CD8-positive, alpha-beta memory T cell (primary cell): Measurements from ENCODE around the gene NCKAP5. TPM values are rescaled to one million over a fixed set of nuclear protein-coding genes. Genes with fewer than 3 reads are reported as not detected.

Experiments
- CTCF ChIA-PET: fragments of 350-600 bp; sonication (Branson Sonifier 250); formaldehyde crosslinking; loops from one replicate; lab custom pipeline; 2021; ENCODE audit warnings: antibody characterized with exemption; lab: Charles Lee
- POLR2A ChIA-PET: fragments of 350-600 bp; sonication (Branson Sonifier 250); formaldehyde crosslinking; loops from one replicate; lab custom pipeline; 2021; ENCODE audit warnings: antibody characterized with exemption; lab: Charles Lee
- DNase-seq, 5 donors: peaks; one replicate each; pipeline versions ENCODE4 v3.0.0 to v3.0.0-alpha.2; 2020 to 2022; ENCODE audit warnings: mixed read lengths in 1 of 5
- H3K27ac ChIP-seq: one replicate; pipeline ENCODE4 v1.7.0; 2013; ENCODE audit warnings: low read depth, mild to moderate bottlenecking, low read length, moderate library complexity
- H3K27me3 ChIP-seq: 2 replicates; pipeline ENCODE4 v1.7.0; 2013; ENCODE audit warnings: low read length, mild to moderate bottlenecking; ENCODE audit not compliant: insufficient read depth, poor library complexity, severe bottlenecking
- H3K36me3 ChIP-seq: 2 replicates; pipeline ENCODE4 v1.7.0; 2013; ENCODE audit warnings: mild to moderate bottlenecking, low read length, moderate library complexity; ENCODE audit not compliant: insufficient read depth
- H3K4me1 ChIP-seq: 2 replicates; pipeline ENCODE4 v1.7.0; 2013; ENCODE audit warnings: mild to moderate bottlenecking, low read length, moderate library complexity; ENCODE audit not compliant: insufficient read depth
- H3K4me3 ChIP-seq: 2 replicates; pipeline ENCODE4 v1.7.0; 2013; ENCODE audit warnings: mild to moderate bottlenecking, low read length
- H3K9me3 ChIP-seq: 2 replicates; pipeline ENCODE4 v1.7.0; 2013; ENCODE audit warnings: mild to moderate bottlenecking, low read length
- H3K27ac Mint-ChIP-seq, 8 donors: one replicate each; pipeline ENCODE4 v1.8.0; 2020 to 2021; ENCODE audit warnings: mixed read lengths in 8 of 8, mild to moderate bottlenecking in 6 of 8, inconsistent platforms in 3 of 8, moderate library complexity in 3 of 8
- H3K27me3 Mint-ChIP-seq, 2 donors: one replicate each; pipeline ENCODE4 v1.8.0; 2020 to 2021; ENCODE audit warnings: mixed read lengths in 2 of 2, mild to moderate bottlenecking in 1 of 2, moderate library complexity in 1 of 2
- H3K36me3 Mint-ChIP-seq, 3 donors: one replicate each; pipeline ENCODE4 v1.8.0; 2020 to 2021; ENCODE audit warnings: mixed read lengths in 3 of 3, inconsistent platforms in 1 of 3, mild to moderate bottlenecking in 1 of 3
- H3K4me1 Mint-ChIP-seq, 3 donors: one replicate each; pipeline ENCODE4 v1.8.0; 2020 to 2021; ENCODE audit warnings: mixed read lengths in 3 of 3, inconsistent platforms in 1 of 3, mild to moderate bottlenecking in 1 of 3
- H3K4me3 Mint-ChIP-seq, 7 donors: one replicate each; pipeline ENCODE4 v1.8.0; 2020 to 2021; ENCODE audit warnings: mixed read lengths in 7 of 7, mild to moderate bottlenecking in 6 of 7, moderate library complexity in 4 of 7, inconsistent platforms in 2 of 7
- H3K9me3 Mint-ChIP-seq, 5 donors: one replicate each; pipeline ENCODE4 v1.8.0; 2020 to 2022; ENCODE audit warnings: mixed read lengths in 5 of 5, mild to moderate bottlenecking in 3 of 5, moderate library complexity in 2 of 5, inconsistent platforms in 1 of 5
- polyA plus RNA-seq: library from polyadenylated mRNA; unstranded; fragments of 300-500 nt; fragmentation: Illumina TruSeq; gene quantifications from one replicate; pipeline ENCODE4 v1.2.3, GENCODE V29; 2021
- total RNA-seq, 2 experiments: library from RNA; stranded (reverse); gene quantifications; one replicate each; pipeline ENCODE4 v1.2.3, GENCODE V29; 2021

Gene NCKAP5
- total and polyA plus RNA-seq, 3 experiments from 2014 or later = not detected

DNA sequence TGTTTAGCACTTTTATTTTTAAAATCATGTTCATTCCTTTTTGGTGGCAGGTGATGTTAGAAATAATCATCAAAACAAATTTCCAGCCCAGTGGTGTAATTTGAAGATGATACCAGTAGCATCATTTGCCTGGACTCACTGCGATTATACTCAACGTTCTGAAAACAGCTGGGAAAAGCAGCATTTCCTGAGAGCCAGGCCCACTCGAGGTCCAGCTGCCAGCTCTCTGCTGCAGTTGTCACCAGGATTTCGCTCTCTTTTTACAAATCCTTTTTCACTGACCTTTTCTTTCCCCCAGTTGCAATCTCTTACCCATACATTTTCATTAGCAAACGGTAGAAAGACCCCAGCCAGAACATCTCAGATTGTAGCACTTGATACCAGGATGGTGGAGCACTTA, 787.6 kb downstream of the NCKAP5 start:
- Mint-ChIP-seq H3K27me3 (peaks cover 0 to 2% of the 10 kb centered on the region in 2 donors), H3K9me3 (peaks cover 0 to 5% (median 2%) of the 10 kb centered on the region in 5 donors), H3K27ac (no peak overlapping the region), H3K4me3 (no peak overlapping the region), H3K4me1 (no peaks in the 10 kb centered on the region), H3K36me3 (no peaks in the 10 kb centered on the region)
- ChIA-PET CTCF (no interaction called here), POLR2A (no interaction called here)
- Histone ChIP-seq H3K4me3 (no peak overlapping the region), H3K27me3 (no peaks in the 10 kb centered on the region), H3K36me3 (no peaks in the 10 kb centered on the region), H3K4me1 (no peaks in the 10 kb centered on the region), H3K9me3 (no peaks in the 10 kb centered on the region), H3K27ac (no peak overlapping the region)
- DNase-seq = no peak

DNA sequence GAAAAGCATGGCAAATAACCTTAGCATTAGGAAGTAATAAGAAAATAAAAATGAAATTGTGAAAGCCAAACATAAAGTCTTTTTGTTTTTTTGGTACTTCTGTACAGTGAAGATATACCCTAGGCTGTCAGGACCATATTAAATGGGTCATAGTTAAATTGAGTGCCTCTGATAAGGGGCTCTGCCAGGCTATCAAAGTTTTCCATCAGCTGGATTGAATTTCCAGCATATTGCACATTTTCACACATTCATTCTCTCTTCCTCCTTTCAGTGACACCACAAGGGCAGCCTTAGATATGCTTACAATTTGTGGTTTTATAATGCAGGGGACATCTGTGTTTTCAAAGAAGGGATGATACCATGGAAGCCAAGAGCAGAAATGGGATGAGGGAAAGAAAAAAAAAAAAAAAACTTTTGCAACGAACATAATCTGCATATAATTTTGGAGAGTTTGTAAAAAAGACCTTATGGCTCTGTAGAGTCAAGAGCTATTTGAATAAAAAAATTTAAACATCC, 789.0 kb downstream of the NCKAP5 start:
- no peaks in the 10 kb centered on the region for H3K4me1 ChIP-seq
- Mint-ChIP-seq H3K27me3 (peaks cover 0 to 2% of the 10 kb centered on the region in 2 donors), H3K36me3 (no peaks in the 10 kb centered on the region), H3K27ac (no peak overlapping the region), H3K4me1 (no peaks in the 10 kb centered on the region), H3K4me3 (no peak overlapping the region), H3K9me3 (peaks cover 0 to 3% (median under 1%) of the 10 kb centered on the region in 5 donors)
- no peak overlapping the region for H3K27ac ChIP-seq
- no peak for DNase-seq
- no peaks in the 10 kb centered on the region for H3K27me3 ChIP-seq
- H3K4me3 ChIP-seq = no peak overlapping the region
- ChIA-PET CTCF (no interaction called here), POLR2A (no interaction called here)
- H3K9me3 ChIP-seq = no peaks in the 10 kb centered on the region
- no peaks in the 10 kb centered on the region for H3K36me3 ChIP-seq

DNA sequence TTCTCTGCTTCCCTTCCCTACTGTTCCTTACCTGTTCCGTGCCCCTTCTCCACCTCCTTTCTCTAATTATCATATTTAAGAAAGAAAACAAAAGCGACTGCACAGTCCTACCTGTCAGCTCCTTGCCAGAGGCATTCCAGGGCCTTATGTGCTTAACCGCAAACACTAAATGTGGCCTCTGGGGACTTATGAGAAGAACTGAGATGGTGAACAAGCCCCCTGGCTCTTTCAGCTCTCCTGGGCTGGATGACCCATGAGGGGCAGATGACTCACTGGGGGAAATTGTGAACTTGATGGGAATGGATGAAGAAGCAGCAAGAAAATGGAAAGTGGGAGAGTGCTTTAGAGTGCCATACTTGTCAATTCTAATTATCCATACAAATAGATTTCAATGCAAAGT, 792.0 kb downstream of the NCKAP5 start:
- Histone ChIP-seq H3K36me3 (no peaks in the 10 kb centered on the region), H3K4me1 (no peaks in the 10 kb centered on the region), H3K27ac (no peak overlapping the region), H3K27me3 (no peaks in the 10 kb centered on the region), H3K4me3 (no peak overlapping the region), H3K9me3 (no peaks in the 10 kb centered on the region)
- no peaks in the 10 kb centered on the region for H3K9me3 Mint-ChIP-seq
- no peaks in the 10 kb centered on the region for H3K4me1 Mint-ChIP-seq
- no peak overlapping the region for H3K4me3 Mint-ChIP-seq
- no peak overlapping the region for H3K27ac Mint-ChIP-seq
- no peaks in the 10 kb centered on the region for H3K36me3 Mint-ChIP-seq
- ChIA-PET CTCF (no interaction called here), POLR2A (no interaction called here)
- no peak for DNase-seq
- no peaks in the 10 kb centered on the region for H3K27me3 Mint-ChIP-seq

- no peaks in the 10 kb centered on the region for H3K4me1 ChIP-seq
- no peak overlapping the region for H3K4me3 ChIP-seq
- no peaks in the 10 kb centered on the region for H3K4me1 Mint-ChIP-seq
- no peak overlapping the region for H3K27ac ChIP-seq
- no peak overlapping the region for H3K4me3 Mint-ChIP-seq
- POLR2A ChIA-PET = no interaction called here
- CTCF ChIA-PET = interaction anchor here (1.3 kb wide), 1 partner anchor 10 kb away, joined by 4 read pairs; no protein-coding TSS in a partner anchor
- no peaks in the 10 kb centered on the region for H3K27me3 Mint-ChIP-seq
- H3K36me3 ChIP-seq = no peaks in the 10 kb centered on the region
- no peaks in the 10 kb centered on the region for H3K9me3 ChIP-seq
- no peak overlapping the region for H3K27ac Mint-ChIP-seq
- DNase-seq = no peak
- no peaks in the 10 kb centered on the region for H3K27me3 ChIP-seq
- H3K9me3 Mint-ChIP-seq = peaks cover 0 to 2% (median 0%) of the 10 kb centered on the region in 5 donors
- no peaks in the 10 kb centered on the region for H3K36me3 Mint-ChIP-seq
Observed at GRCh38 chr2:132774189-132774588, 794.1 kb downstream of the NCKAP5 start.

DNA sequence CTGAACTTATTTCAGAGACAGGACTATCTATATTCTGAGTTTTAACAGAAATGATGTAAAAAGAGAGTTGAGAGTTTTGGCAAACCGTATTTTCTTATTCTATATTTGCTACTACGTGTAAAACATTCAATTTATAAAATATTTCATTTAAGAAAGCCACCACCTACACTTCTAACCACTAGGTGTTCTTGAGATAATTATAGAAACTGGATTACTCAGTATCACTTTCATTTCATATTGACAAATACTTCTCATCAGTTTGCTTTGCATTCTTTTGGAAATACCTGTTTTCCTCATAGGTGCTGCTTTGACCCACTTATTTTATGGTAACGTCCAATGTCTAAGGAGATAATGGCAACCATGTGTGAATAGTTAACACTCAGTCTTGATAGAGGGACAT, 794.9 kb downstream of the NCKAP5 start:
- Histone ChIP-seq H3K4me1 (no peaks in the 10 kb centered on the region), H3K4me3 (no peak overlapping the region), H3K36me3 (no peaks in the 10 kb centered on the region), H3K27me3 (no peaks in the 10 kb centered on the region), H3K9me3 (no peaks in the 10 kb centered on the region), H3K27ac (no peak overlapping the region)
- H3K36me3 Mint-ChIP-seq = no peaks in the 10 kb centered on the region
- no peak overlapping the region for H3K27ac Mint-ChIP-seq
- H3K27me3 Mint-ChIP-seq = no peaks in the 10 kb centered on the region
- no peaks in the 10 kb centered on the region for H3K4me1 Mint-ChIP-seq
- peaks cover 0 to 3% (median under 1%) of the 10 kb centered on the region in 5 donors for H3K9me3 Mint-ChIP-seq
- no peak for DNase-seq
- ChIA-PET CTCF (no interaction called here), POLR2A (no interaction called here)
- no peak overlapping the region for H3K4me3 Mint-ChIP-seq

GRCh38 chr2:132772340-132772739, 795.9 kb downstream of the NCKAP5 start:
- POLR2A ChIA-PET = no interaction called here
- no peak overlapping the region for H3K27ac Mint-ChIP-seq

GRCh38 chr2:132766573-132766972, 801.7 kb downstream of the NCKAP5 start:
- no peaks in the 10 kb centered on the region for H3K4me1 Mint-ChIP-seq
- no peak overlapping the region for H3K4me3 Mint-ChIP-seq
- no peaks in the 10 kb centered on the region for H3K27me3 ChIP-seq

More at GRCh38 chr2:132772340-132772739, 795.9 kb downstream of the NCKAP5 start:
- H3K27ac ChIP-seq = no peak overlapping the region
- no peak overlapping the region for H3K4me3 ChIP-seq
- no peaks in the 10 kb centered on the region for H3K27me3 ChIP-seq
- H3K27me3 Mint-ChIP-seq = no peaks in the 10 kb centered on the region
- H3K4me1 Mint-ChIP-seq = no peaks in the 10 kb centered on the region
- no peak overlapping the region for H3K4me3 Mint-ChIP-seq
- H3K9me3 ChIP-seq = no peaks in the 10 kb centered on the region
- CTCF ChIA-PET = no interaction called here
- H3K9me3 Mint-ChIP-seq = peaks cover 0 to 7% (median 2%) of the 10 kb centered on the region in 5 donors
- H3K36me3 Mint-ChIP-seq = no peaks in the 10 kb centered on the region
- H3K4me1 ChIP-seq = no peaks in the 10 kb centered on the region
- DNase-seq = no peak
- H3K36me3 ChIP-seq = no peaks in the 10 kb centered on the region

GRCh38 chr2:132761437-132761836, 806.8 kb downstream of the NCKAP5 start:
- CTCF ChIA-PET = no interaction called here
- Histone ChIP-seq H3K4me3 (no peak overlapping the region), H3K36me3 (no peaks in the 10 kb centered on the region), H3K27me3 (no peaks in the 10 kb centered on the region), H3K9me3 (no peaks in the 10 kb centered on the region), H3K27ac (no peak overlapping the region), H3K4me1 (no peaks in the 10 kb centered on the region)
- Mint-ChIP-seq H3K4me1 (no peaks in the 10 kb centered on the region), H3K4me3 (no peak overlapping the region), H3K27me3 (no peaks in the 10 kb centered on the region), H3K36me3 (no peaks in the 10 kb centered on the region), H3K9me3 (peaks cover 6 to 13% (median 7%) of the 10 kb centered on the region in 5 donors), H3K27ac (no peak overlapping the region)
- DNase-seq = no peak
- POLR2A ChIA-PET = no interaction called here

More at GRCh38 chr2:132766573-132766972, 801.7 kb downstream of the NCKAP5 start:
- Histone ChIP-seq H3K36me3 (no peaks in the 10 kb centered on the region), H3K4me3 (no peak overlapping the region), H3K4me1 (no peaks in the 10 kb centered on the region), H3K9me3 (no peaks in the 10 kb centered on the region), H3K27ac (no peak overlapping the region)
- POLR2A ChIA-PET = no interaction called here
- Mint-ChIP-seq H3K27me3 (no peaks in the 10 kb centered on the region), H3K36me3 (no peaks in the 10 kb centered on the region), H3K9me3 (peaks cover 4 to 17% (median 7%) of the 10 kb centered on the region in 5 donors), H3K27ac (no peak overlapping the region)
- CTCF ChIA-PET = no interaction called here
- no peak for DNase-seq
